Measurements from ENCODE around the gene SERPINB6.
"Not testable (repeated sequence)": the region's sequence is repeated elsewhere in the genome, so short reads cannot be mapped to it uniquely, and the experiment has no call there.

Gene SERPINB6

DNA sequence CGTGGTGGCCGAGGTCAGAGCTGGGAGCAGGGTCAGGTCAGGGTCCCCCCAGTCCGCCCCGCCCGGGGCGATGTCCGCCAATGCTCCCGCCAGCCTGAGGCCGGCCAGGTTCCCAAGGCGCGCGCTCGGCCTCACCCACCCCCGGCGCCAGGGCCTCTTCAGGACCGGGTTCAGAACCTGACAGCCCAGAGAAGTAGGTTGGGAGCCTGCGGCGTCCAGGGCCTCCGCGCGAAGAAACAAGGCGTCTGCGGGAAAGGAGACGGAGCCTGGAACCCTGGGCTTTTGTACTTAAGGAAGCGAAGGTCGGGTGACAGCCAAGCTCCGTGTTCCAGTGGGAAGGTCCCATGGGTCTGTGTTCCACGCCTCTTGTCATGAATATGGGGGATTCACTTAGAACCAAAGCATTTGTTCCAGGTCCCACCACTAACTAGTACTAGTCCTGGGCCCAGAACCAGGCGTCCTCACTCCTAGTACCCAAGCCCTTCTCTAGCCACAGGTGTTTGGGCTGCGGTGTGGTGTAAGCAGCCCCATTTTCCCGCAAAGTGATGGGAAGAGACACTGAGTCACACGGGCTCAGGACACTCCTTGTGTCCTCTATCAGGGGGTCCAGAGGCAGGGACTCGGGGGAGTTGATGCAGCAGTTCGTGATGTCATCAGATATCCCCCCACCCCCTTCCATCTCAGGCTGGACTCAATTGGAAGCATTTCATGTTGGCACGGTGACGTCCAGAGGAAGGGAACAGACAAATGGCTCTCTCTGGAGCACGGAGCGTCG lies 67.8 kb downstream of the SERPINB6 start:
- not testable (repeated sequence) for DNase-seq

DNA sequence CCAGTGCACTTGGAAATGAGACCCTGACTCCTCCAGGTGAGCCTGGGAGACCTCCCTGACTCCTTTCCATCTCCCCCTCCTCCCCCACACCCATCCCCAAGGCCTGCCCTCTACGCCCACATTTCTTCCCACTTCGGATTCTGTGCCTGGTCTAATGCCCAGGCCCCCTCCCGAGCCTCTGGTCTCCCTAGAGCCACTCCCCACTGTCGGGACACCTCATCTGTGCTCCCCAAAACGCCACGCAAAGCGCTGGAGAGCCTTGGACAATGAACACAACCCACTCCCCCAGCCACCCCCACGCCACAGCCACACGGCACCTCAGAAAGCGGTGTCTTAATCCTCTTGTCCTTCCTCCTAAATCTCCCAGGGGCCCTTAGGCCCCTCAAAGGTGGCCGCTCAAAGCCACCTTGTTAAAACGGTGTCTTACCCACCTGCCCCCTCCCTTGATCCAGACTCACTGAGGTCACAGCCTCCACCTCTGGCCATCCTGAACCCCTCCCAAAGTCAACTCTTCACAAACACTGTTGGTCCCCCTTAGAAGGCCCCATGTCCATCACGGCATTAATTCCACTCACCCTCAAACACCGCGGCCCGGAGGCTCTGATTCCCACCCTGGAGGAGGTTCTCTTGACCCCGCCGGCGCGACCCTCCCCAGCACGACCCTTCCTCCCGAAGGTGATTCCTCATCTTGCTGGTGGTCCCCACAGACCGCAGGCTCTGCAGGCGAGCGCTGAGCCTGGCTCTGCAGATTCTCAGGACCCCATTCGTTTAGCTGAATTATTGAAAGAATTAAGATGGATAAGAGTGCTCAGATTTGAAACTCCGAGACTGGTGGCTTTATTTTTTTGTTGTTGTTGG lies 69.5 kb downstream of the SERPINB6 start:
- DNase-seq, result not testable (repeated sequence)

DNA sequence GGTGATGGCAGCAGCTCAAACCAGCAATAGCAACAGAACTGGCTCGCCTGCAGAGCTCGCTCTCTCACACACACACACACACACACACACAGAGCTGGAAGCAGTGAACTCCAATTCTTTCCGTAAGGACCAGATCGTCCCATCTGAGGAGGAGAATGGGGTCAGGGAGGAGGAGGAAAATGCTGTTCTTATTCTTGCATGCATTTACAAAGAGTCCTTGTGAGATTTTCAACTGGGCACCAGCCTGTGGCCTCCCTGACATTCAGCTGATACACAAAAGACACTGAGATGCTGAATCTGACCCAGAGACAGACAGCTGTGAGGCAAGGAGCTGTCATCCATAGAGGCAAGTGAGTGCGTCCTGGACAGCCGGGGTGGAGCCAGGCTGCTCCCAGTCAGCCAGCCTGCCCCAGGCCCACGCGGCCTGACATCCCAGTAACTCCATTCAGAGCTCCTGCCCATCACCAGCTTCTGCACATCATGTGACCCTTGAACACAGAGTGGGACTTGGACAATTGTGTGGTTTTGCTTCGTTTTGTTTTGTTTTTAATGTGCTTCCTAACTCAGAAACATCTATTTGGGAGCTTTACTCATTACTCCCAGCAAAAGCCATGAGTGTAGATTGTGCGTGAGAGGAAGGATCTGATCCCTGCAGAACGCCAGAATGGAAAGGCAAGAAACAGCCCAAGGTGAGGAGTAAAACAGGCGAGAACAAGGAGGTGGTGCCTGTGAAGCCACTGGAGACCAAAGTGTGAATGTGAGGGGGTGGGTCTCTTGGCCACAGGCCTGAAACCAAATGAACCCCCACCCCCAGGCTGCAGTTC lies 70.3 kb downstream of the SERPINB6 start:
- no peak for DNase-seq

DNA sequence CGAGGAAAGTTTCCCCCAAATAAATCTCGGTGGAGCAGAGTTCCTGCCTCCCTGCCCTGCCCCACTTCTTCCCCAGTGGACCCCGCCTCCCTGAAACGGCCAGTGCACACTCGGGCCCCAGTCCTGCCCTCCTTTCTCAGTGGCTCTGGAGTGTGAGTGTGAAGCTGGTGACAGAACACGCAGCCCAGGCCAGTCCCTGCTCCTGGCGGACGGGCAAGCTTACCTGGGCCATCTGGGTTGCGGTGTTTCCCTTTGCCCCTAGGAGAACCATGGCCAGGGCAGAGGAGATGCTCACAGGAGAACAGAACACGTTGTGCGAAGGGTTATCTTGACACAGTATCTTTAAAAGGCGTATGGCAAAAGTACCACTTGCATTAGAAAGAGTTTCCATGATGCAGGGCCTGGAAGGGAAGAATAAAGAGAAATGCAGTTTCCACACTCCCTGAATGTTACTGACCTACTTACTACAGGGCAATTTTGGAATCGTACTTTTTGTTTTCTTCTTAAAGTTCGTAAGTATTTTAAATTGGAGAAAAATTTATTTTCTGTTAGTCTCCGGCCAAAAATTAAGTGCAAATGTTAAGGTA lies 71.1 kb downstream of the SERPINB6 start:
- no peak for DNase-seq

DNA sequence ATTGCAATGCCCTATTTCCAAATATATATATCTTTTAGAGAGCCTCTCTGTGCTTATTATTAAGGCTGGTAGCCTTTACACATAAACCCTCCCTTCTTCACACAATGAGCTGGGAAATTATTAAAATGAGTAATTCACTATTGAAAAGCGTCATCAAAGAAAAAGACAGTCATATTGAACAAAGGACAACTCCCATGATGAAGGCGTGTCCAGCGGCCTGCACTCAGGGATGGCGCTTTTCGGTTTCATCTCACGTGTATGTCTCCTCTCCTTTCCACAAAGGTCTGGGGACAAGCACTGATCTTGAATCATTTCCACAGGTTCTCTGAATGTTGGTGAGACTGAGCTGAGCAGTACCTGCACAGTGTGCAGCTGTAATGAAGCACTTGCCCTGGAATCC lies 71.8 kb downstream of the SERPINB6 start:
- peak; percentile 88 for DNase-seq
